IMR-90 (cell line): ENCODE results near the gene MSH5. TPM values are rescaled to one million over a fixed set of nuclear protein-coding genes. Genes with fewer than 3 reads are reported as not detected.

Experiments
- ATAC-seq: fragments of 200-7000 bp; cut with Tn5 transposase; 2 replicates; pipeline ENCODE4 v1.9.1; 2020; ENCODE audit warnings: low read depth, mild to moderate bottlenecking, moderate library complexity
- BruUV-seq: library from RNA; stranded (reverse); fragments of 400-500 nt; replicated peaks from 2 replicates; lab custom pipeline; 2021; lab: Mats Ljungman, UMichigan
- CTCF ChIA-PET: fragments of 300-600 bp; formaldehyde crosslinking; extraction: SDS; loops from one replicate; lab custom pipeline; 2021; ENCODE audit warnings: antibody characterized with exemption; lab: Yijun Ruan, JAX
- POLR2A ChIA-PET: fragments of 300-600 bp; sonication (Branson Sonifier 250); formaldehyde crosslinking; loops from one replicate; lab custom pipeline; 2022; ENCODE audit warnings: antibody characterized with exemption; ENCODE audit not compliant: unreplicated experiment; lab: Charles Lee
- DNase-seq: peaks from one replicate; pipeline ENCODE4 v3.0.0; 2013
- H2AFZ ChIP-seq: replicated peaks from 2 replicates; pipeline ENCODE3; 2013; ENCODE audit warnings: low read length, mild to moderate bottlenecking; ENCODE audit not compliant: poor library complexity
- H2AK5ac ChIP-seq: 2 replicates; pipeline ENCODE4 v1.6.1; 2013; ENCODE audit warnings: low read depth, low read length, inconsistent platforms
- H2AK9ac ChIP-seq: replicated peaks from 2 replicates; pipeline ENCODE3; 2013; ENCODE audit warnings: mild to moderate bottlenecking, low read depth, low read length, moderate library complexity; ENCODE audit not compliant: poor library complexity
- H2BK120ac ChIP-seq: 2 replicates; pipeline ENCODE4 v1.6.1; 2013; ENCODE audit warnings: low read depth, low read length, inconsistent platforms
- H2BK15ac ChIP-seq: 3 replicates; pipeline ENCODE4 v1.6.1; 2013; ENCODE audit warnings: low read depth, low read length, inconsistent platforms
- H2BK20ac ChIP-seq: 2 replicates; pipeline ENCODE4 v1.6.1; 2013; ENCODE audit warnings: low read depth, mild to moderate bottlenecking, inconsistent platforms, low read length, moderate library complexity
- H2BK5ac ChIP-seq: 2 replicates; pipeline ENCODE4 v1.6.1; 2013; ENCODE audit warnings: mild to moderate bottlenecking, low read depth, low read length, inconsistent platforms; ENCODE audit not compliant: poor library complexity, severe bottlenecking
- H3K14ac ChIP-seq: replicated peaks from 2 replicates; pipeline ENCODE4 v1.6.1; 2013; ENCODE audit warnings: low read depth, low read length, inconsistent platforms
- H3K18ac ChIP-seq: 2 replicates; pipeline ENCODE4 v1.6.1; 2013; ENCODE audit warnings: low read depth, low read length, control low read depth
- H3K23ac ChIP-seq: 2 replicates; pipeline ENCODE4 v1.6.1; 2013; ENCODE audit warnings: low read depth, low read length, inconsistent platforms
- H3K27ac ChIP-seq: 2 replicates; pipeline ENCODE4 v1.5.1; 2013; ENCODE audit warnings: mild to moderate bottlenecking, control low read depth, low read length; ENCODE audit not compliant: insufficient read depth
- H3K27me3 ChIP-seq: 2 replicates; pipeline ENCODE4 v1.6.1; 2013; ENCODE audit warnings: low read length; ENCODE audit not compliant: control insufficient read depth, insufficient read depth
- H3K36me3 ChIP-seq: 2 replicates; pipeline ENCODE4 v1.6.1; 2013; ENCODE audit warnings: low read length, mixed read lengths; ENCODE audit not compliant: control insufficient read depth, insufficient read depth
- H3K4ac ChIP-seq: 2 replicates; pipeline ENCODE4 v1.6.1; 2013; ENCODE audit warnings: low read depth, low read length, inconsistent platforms
- H3K4me1 ChIP-seq: 2 replicates; pipeline ENCODE4 v1.6.1; 2013; ENCODE audit warnings: low read length, mixed read lengths; ENCODE audit not compliant: control insufficient read depth, insufficient read depth
- H3K4me2 ChIP-seq: 2 replicates; pipeline ENCODE4 v1.6.1; 2013; ENCODE audit warnings: low read depth, mild to moderate bottlenecking, control low read depth, low read length, moderate library complexity
- H3K4me3 ChIP-seq: 2 replicates; pipeline ENCODE4 v1.5.1; 2013; ENCODE audit warnings: low read depth, mild to moderate bottlenecking, control low read depth, low read length, moderate library complexity; ENCODE audit not compliant: insufficient read depth
- H3K56ac ChIP-seq: 2 replicates; pipeline ENCODE4 v1.6.1; 2013; ENCODE audit warnings: low read length, inconsistent platforms; ENCODE audit not compliant: insufficient read depth; ENCODE audit errors: extremely low read depth
- H3K79me1 ChIP-seq, 2 experiments: 2 replicates each; pipeline ENCODE4 v1.6.1; 2013; ENCODE audit warnings: low read length in 2 of 2, inconsistent platforms in 1 of 2, low read depth in 1 of 2
- H3K9ac ChIP-seq: 2 replicates; pipeline ENCODE4 v1.6.1; 2013; ENCODE audit warnings: low read depth, low read length, control low read depth
- H3K9me1 ChIP-seq: 2 replicates; pipeline ENCODE4 v1.6.1; 2013; ENCODE audit warnings: low read length, inconsistent platforms; ENCODE audit not compliant: insufficient read depth
- H3K9me3 ChIP-seq: 2 replicates; pipeline ENCODE4 v1.6.1; 2013; ENCODE audit warnings: low read length; ENCODE audit not compliant: control insufficient read depth, insufficient read depth
- H4K20me1 ChIP-seq: 2 replicates; pipeline ENCODE4 v1.6.1; 2013; ENCODE audit warnings: low read length, inconsistent platforms; ENCODE audit not compliant: insufficient read depth
- H4K5ac ChIP-seq: 2 replicates; pipeline ENCODE4 v1.6.1; 2013; ENCODE audit warnings: mild to moderate bottlenecking, low read depth, low read length, control low read depth
- H4K8ac ChIP-seq, 2 experiments: 2 replicates each; pipeline ENCODE4 v1.6.1; 2013; ENCODE audit warnings: low read depth in 2 of 2, low read length in 2 of 2, control low read depth in 1 of 2, inconsistent platforms in 1 of 2
- H4K91ac ChIP-seq: 2 replicates; pipeline ENCODE4 v1.6.1; 2013; ENCODE audit warnings: low read depth, low read length, inconsistent platforms; ENCODE audit not compliant: insufficient read depth
- BHLHE40 ChIP-seq: fragments of 150-350 bp; IDR thresholded peaks from 2 replicates; pipeline ENCODE4 v1.6.1; 2016; ENCODE audit warnings: mild to moderate bottlenecking, low read depth, low read length
- CEBPB ChIP-seq: IDR thresholded peaks from 2 replicates; pipeline ENCODE4 v1.6.1; 2012; ENCODE audit warnings: low read depth, low read length, improper control_type of control experiment
- CHD1 ChIP-seq: IDR thresholded peaks from 2 replicates; pipeline ENCODE4 v1.6.1; 2012; ENCODE audit warnings: low read depth, low read length, improper control_type of control experiment
- FOS ChIP-seq: fragments of 150-350 bp; IDR thresholded peaks from 2 replicates; pipeline ENCODE4 v1.6.1; 2016; ENCODE audit warnings: low read depth, low read length
- MAFK ChIP-seq: IDR thresholded peaks from 2 replicates; pipeline ENCODE4 v1.6.1; 2012; ENCODE audit warnings: low read depth, low read length, improper control_type of control experiment
- MAZ ChIP-seq: IDR thresholded peaks from 2 replicates; pipeline ENCODE4 v1.6.1; 2012; ENCODE audit warnings: low read depth, mild to moderate bottlenecking, low read length, improper control_type of control experiment, moderate library complexity, borderline replicate concordance
- MXI1 ChIP-seq: IDR thresholded peaks from 2 replicates; pipeline ENCODE4 v1.6.1; 2012; ENCODE audit warnings: low read depth, mild to moderate bottlenecking, low read length, moderate library complexity, borderline replicate concordance
- NFE2L2 ChIP-seq: fragments of 150-350 bp; IDR thresholded peaks from 2 replicates; pipeline ENCODE4 v1.6.1; 2016; ENCODE audit warnings: low read depth, mild to moderate bottlenecking, low read length
- POLR2A ChIP-seq: IDR thresholded peaks from 2 replicates; pipeline ENCODE4 v1.6.1; 2012; ENCODE audit warnings: mild to moderate bottlenecking, low read depth, low read length
- RAD21 ChIP-seq: IDR thresholded peaks from 2 replicates; pipeline ENCODE4 v1.6.1; 2012; ENCODE audit warnings: low read length, improper control_type of control experiment
- RCOR1 ChIP-seq: IDR thresholded peaks from 2 replicates; pipeline ENCODE4 v1.6.1; 2012; ENCODE audit warnings: mild to moderate bottlenecking, low read length, improper control_type of control experiment; ENCODE audit not compliant: insufficient replicate concordance
- RFX5 ChIP-seq: IDR thresholded peaks from 2 replicates; pipeline ENCODE4 v1.8.0; 2012; ENCODE audit warnings: low read depth, mild to moderate bottlenecking, low read length, moderate library complexity
- SMC3 ChIP-seq: fragments of 150-350 bp; IDR thresholded peaks from 2 replicates; pipeline ENCODE4 v1.6.1; 2016; ENCODE audit warnings: low read depth, mild to moderate bottlenecking, antibody characterized with exemption, low read length, moderate library complexity
- WGBS, 2 experiments: methylation state at CpG; one replicate each; pipeline versions ENCODE4 v1.1.5 to v1.1.7; 2013; ENCODE audit warnings: missing lambda C conversion rate in 2 of 2; ENCODE audit not compliant: insufficient read length in 1 of 2; ENCODE audit errors: extremely low coverage in 2 of 2; 5-methylcytosine and 5-hydroxymethylcytosine counted together
- dilution Hi-C: fragments of 300-500 bp; cut with HindIII; formaldehyde crosslinking; loops from one replicate; pipeline ENCODE4 v1.14.3; 2018; ENCODE audit warnings: low sequenced_read_pairs; ENCODE audit not compliant: unreplicated experiment
- in situ Hi-C: fragments of 300-500 bp; cut with MboI; formaldehyde crosslinking; loops from 3 replicates; pipeline ENCODE4 v1.14.3; 2019; ENCODE audit warnings: low sequenced_read_pairs, inconsistent platforms, mixed read lengths
- intact Hi-C: fragments of 100-400 bp; cut with micrococcal nuclease; formaldehyde crosslinking; loops from 2 replicates; pipeline ENCODE4 v1.10.0; 2022
- polyA plus RNA-seq, 3 experiments: library from polyadenylated mRNA; depleted of rRNA; stranded (reverse); fragments of >200 nt; gene quantifications; 2 replicates each; pipeline ENCODE4 v1.2.3, GENCODE V29; 2012; ENCODE audit warnings: low replicate concordance in 1 of 3
- total RNA-seq: library from RNA; depleted of rRNA; stranded (reverse); fragments of >200 nt; gene quantifications from 2 replicates; pipeline ENCODE4 v1.2.3, GENCODE V29; 2012
- TF ChIP-seq, protein P1 (sequence below): fragments of 150-350 bp; IDR thresholded peaks from 2 replicates; pipeline ENCODE4 v1.6.1; 2016; ENCODE audit warnings: low read depth, mild to moderate bottlenecking, low read length, moderate library complexity, borderline replicate concordance
- TF ChIP-seq, protein P2 (sequence below): conservative IDR thresholded peaks from 2 replicates; pipeline ENCODE4 v1.5.1; 2012; ENCODE audit warnings: mild to moderate bottlenecking, low read depth, low read length, improper control_type of control experiment
- TF ChIP-seq, protein P3 (sequence below): fragments of 150-350 bp; IDR thresholded peaks from 2 replicates; pipeline ENCODE4 v1.6.1; 2017; ENCODE audit warnings: mild to moderate bottlenecking, antibody characterized with exemption, low read length, low read depth

MSH5 gene
- total and polyA plus RNA-seq, 2 of the 4 experiments (the other 2 are of a cell fraction): 5.6 to 15.7 TPM

DNA sequence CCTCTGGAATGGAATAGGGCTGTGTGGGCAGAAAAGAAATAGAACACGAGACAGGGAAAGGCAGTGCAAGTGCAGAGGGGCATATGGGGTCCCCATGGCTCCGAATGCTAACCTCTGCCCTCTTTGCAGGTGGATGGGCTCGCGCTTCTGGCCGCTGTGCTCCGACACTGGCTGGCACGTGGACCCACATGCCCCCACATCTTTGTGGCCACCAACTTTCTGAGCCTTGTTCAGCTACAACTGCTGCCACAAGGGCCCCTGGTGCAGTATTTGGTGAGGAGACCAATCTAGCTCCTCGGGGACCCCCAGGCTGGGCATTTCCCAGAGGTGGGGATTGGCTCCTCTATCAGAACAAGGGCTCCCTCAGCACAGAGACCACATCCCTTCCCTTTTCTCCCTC, 21.5 kb downstream of the MSH5 start:
- no peak overlapping the region for H3K27ac ChIP-seq
- H2AK9ac ChIP-seq: no peak overlapping the region
- H3K27me3 ChIP-seq: no peaks in the 10 kb centered on the region
- H4K91ac ChIP-seq: no peak overlapping the region
- no peak overlapping the region for H4K8ac ChIP-seq
- ATAC-seq (no peak), DNase-seq (no peak)
- TF ChIP-seq RCOR1: no peak
- no peak for TF ChIP-seq CEBPB
- TF ChIP-seq, protein P1, sequence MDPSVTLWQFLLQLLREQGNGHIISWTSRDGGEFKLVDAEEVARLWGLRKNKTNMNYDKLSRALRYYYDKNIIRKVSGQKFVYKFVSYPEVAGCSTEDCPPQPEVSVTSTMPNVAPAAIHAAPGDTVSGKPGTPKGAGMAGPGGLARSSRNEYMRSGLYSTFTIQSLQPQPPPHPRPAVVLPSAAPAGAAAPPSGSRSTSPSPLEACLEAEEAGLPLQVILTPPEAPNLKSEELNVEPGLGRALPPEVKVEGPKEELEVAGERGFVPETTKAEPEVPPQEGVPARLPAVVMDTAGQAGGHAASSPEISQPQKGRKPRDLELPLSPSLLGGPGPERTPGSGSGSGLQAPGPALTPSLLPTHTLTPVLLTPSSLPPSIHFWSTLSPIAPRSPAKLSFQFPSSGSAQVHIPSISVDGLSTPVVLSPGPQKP: no peak
- no peak for TF ChIP-seq POLR2A
- TF ChIP-seq, protein P2, sequence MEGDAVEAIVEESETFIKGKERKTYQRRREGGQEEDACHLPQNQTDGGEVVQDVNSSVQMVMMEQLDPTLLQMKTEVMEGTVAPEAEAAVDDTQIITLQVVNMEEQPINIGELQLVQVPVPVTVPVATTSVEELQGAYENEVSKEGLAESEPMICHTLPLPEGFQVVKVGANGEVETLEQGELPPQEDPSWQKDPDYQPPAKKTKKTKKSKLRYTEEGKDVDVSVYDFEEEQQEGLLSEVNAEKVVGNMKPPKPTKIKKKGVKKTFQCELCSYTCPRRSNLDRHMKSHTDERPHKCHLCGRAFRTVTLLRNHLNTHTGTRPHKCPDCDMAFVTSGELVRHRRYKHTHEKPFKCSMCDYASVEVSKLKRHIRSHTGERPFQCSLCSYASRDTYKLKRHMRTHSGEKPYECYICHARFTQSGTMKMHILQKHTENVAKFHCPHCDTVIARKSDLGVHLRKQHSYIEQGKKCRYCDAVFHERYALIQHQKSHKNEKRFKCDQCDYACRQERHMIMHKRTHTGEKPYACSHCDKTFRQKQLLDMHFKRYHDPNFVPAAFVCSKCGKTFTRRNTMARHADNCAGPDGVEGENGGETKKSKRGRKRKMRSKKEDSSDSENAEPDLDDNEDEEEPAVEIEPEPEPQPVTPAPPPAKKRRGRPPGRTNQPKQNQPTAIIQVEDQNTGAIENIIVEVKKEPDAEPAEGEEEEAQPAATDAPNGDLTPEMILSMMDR: no peak
- TF ChIP-seq RAD21: no peak
- no peak for TF ChIP-seq BHLHE40
- TF ChIP-seq CHD1: no peak
- TF ChIP-seq, protein P3, sequence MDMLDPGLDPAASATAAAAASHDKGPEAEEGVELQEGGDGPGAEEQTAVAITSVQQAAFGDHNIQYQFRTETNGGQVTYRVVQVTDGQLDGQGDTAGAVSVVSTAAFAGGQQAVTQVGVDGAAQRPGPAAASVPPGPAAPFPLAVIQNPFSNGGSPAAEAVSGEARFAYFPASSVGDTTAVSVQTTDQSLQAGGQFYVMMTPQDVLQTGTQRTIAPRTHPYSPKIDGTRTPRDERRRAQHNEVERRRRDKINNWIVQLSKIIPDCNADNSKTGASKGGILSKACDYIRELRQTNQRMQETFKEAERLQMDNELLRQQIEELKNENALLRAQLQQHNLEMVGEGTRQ: no peak
- TF ChIP-seq MXI1: no peak
- TF ChIP-seq MAFK: no peak
- TF ChIP-seq MAZ: no peak
- no peak for TF ChIP-seq SMC3
- no peak for TF ChIP-seq RFX5
- TF ChIP-seq FOS: no peak
- no peak for TF ChIP-seq NFE2L2
- no peak overlapping the region for H3K14ac ChIP-seq
- no peak overlapping the region for H3K18ac ChIP-seq
- in situ Hi-C loops (no loop called here), dilution Hi-C loops (no loop called here), intact Hi-C loops (no loop called here)
- H3K36me3 ChIP-seq: peaks cover 7% of the 10 kb centered on the region; the same call in 1 of the 2 replicates
- CTCF ChIA-PET: no interaction called here
- no peak overlapping the region for H2BK120ac ChIP-seq
- H3K4ac ChIP-seq: no peak overlapping the region
- no peak overlapping the region for H3K9ac ChIP-seq
- H3K23ac ChIP-seq: no peak overlapping the region
- peaks cover 4% of the 10 kb centered on the region for H3K4me1 ChIP-seq
- H2AFZ ChIP-seq: no peak overlapping the region
- H4K5ac ChIP-seq: no peak overlapping the region
- no TSS peak for BruUV-seq
- no peak overlapping the region for H2BK15ac ChIP-seq
- 100% methylated on average over 2 of the region's 8 CpGs; no CpG with 5 or more reads in 1 of the 2 experiments for WGBS, 2 experiments
- no peak overlapping the region for H2BK5ac ChIP-seq
- H2BK20ac ChIP-seq: no peak overlapping the region
- no peaks in the 10 kb centered on the region for H3K9me3 ChIP-seq
- H3K4me3 ChIP-seq: no peak overlapping the region
- H2AK5ac ChIP-seq: no peak overlapping the region
- H3K79me1 ChIP-seq: no peaks in the 10 kb centered on the region
- POLR2A ChIA-PET: no interaction called here
- peaks cover 12% of the 10 kb centered on the region for H3K9me1 ChIP-seq
- no peak overlapping the region for H3K56ac ChIP-seq
- H3K4me2 ChIP-seq: no peak overlapping the region
- H4K20me1 ChIP-seq: no peaks in the 10 kb centered on the region
